GM12878 (cell line): ENCODE data around the gene BORCS8. TPM values are rescaled to one million over a fixed set of nuclear protein-coding genes. Genes with fewer than 3 reads are reported as not detected.

Experiments
- ATF7 ChIP-seq: fragments of 450-650 bp; IDR thresholded peaks from 2 replicates; pipeline ENCODE4 v1.6.1; 2016; ENCODE audit warnings: low read depth, mild to moderate bottlenecking
- CEBPB ChIP-seq, 2 experiments: fragments of 150-350 bp in 1 of 2; IDR thresholded peaks; 2 replicates each; pipeline ENCODE4 v1.6.1; 2012 to 2014; ENCODE audit warnings: low read depth in 2 of 2, low read length in 2 of 2, borderline replicate concordance in 1 of 2, inconsistent platforms in 1 of 2
- CHD2 ChIP-seq: IDR thresholded peaks from 2 replicates; pipeline ENCODE4 v1.6.1; 2011; ENCODE audit warnings: low read depth, low read length, improper control_type of control experiment, borderline replicate concordance
- EGR1 ChIP-seq, 2 experiments: IDR thresholded peaks; 1 replicate in 1 of 2; 2 replicates in 1 of 2; pipeline ENCODE4 v1.6.1; 2011 to 2012; ENCODE audit warnings: low read depth in 2 of 2, low read length in 2 of 2, borderline replicate concordance in 1 of 2, mild to moderate bottlenecking in 1 of 2, moderate library complexity in 1 of 2
- ESRRA ChIP-seq: IDR thresholded peaks from 2 replicates; pipeline ENCODE4 v1.6.1; 2012; ENCODE audit warnings: mild to moderate bottlenecking, low read length, improper control_type of control experiment
- IKZF1 ChIP-seq: fragments of 450-650 bp; conservative IDR thresholded peaks from 2 replicates; pipeline ENCODE4 v1.6.1; 2017; ENCODE audit warnings: antibody characterized with exemption, mild to moderate bottlenecking
- KDM1A ChIP-seq: fragments of 200-600 bp; sonication (generic); IDR thresholded peaks from 2 replicates; pipeline ENCODE4 v1.6.1; 2016; ENCODE audit warnings: borderline replicate concordance
- KLF5 ChIP-seq: fragments of 450-650 bp; IDR thresholded peaks from 2 replicates; pipeline ENCODE4 v1.6.1; 2014; ENCODE audit warnings: mild to moderate bottlenecking; ENCODE audit not compliant: partially characterized antibody
- LARP7 ChIP-seq: fragments of 450-650 bp; IDR thresholded peaks from 2 replicates; pipeline ENCODE4 v1.6.1; 2017; ENCODE audit warnings: mild to moderate bottlenecking
- RAD21 ChIP-seq: IDR thresholded peaks from 2 replicates; pipeline ENCODE4 v1.6.1; 2011; ENCODE audit warnings: mild to moderate bottlenecking, low read depth, low read length, moderate library complexity; ENCODE audit not compliant: insufficient read depth
- SP1 ChIP-seq: IDR thresholded peaks from one replicate; pipeline ENCODE4 v1.6.1; 2011; ENCODE audit warnings: low read depth, low read length
- TAF1 ChIP-seq: IDR thresholded peaks from 2 replicates; pipeline ENCODE4 v1.6.1; 2011; ENCODE audit warnings: mild to moderate bottlenecking, low read depth, low read length, borderline replicate concordance
- polyA plus RNA-seq, 11 experiments: library from polyadenylated mRNA; depleted of rRNA in 4 of 11; unstranded in 6 of 11; stranded (reverse) in 5 of 11; fragments of >200 nt; fragmentation: Nextera tagmentation in 4 of 11; fragmentation: Illumina TruSeq in 1 of 11; extraction: Ambion mirVana in 4 of 11; extraction: Trizol in 1 of 11; gene quantifications; 1 replicate in 1 of 11; 2 replicates in 10 of 11; pipeline versions ENCODE4 v1.2.1 to v1.2.3, GENCODE V29; 2011 to 2016; ENCODE audit warnings: inconsistent platforms in 2 of 11, missing spikeins in 2 of 11, low read depth in 1 of 11
- total RNA-seq, 4 experiments: library from RNA; depleted of rRNA in 3 of 4; stranded (reverse); fragments of >200 nt in 3 of 4; fragmentation: Illumina TruSeq in 1 of 4; extraction: Trizol in 1 of 4; gene quantifications; 2 replicates each; pipeline versions ENCODE4 v1.2.1 to v1.2.3, GENCODE V29; 2013 to 2021
- TF ChIP-seq, protein P1 (sequence below): fragments of 450-650 bp; IDR thresholded peaks from 2 replicates; pipeline ENCODE4 v1.6.1; 2017; ENCODE audit warnings: mild to moderate bottlenecking, moderate library complexity
- TF ChIP-seq, protein P2 (sequence below): IDR thresholded peaks from 2 replicates; pipeline ENCODE4 v1.6.1; 2012; ENCODE audit warnings: improper control_type of control experiment, low read depth, low read length; ENCODE audit not compliant: insufficient replicate concordance
- TF ChIP-seq, protein P3 (sequence below): fragments of 450-650 bp; IDR thresholded peaks from 2 replicates; pipeline ENCODE4 v1.6.1; 2018; ENCODE audit warnings: mild to moderate bottlenecking, low read depth, moderate library complexity; ENCODE audit not compliant: partially characterized antibody
- TF ChIP-seq, protein P4 (sequence below): fragments of 450-650 bp; IDR thresholded peaks from 2 replicates; pipeline ENCODE4 v1.6.1; 2017; ENCODE audit warnings: borderline replicate concordance

The BORCS8 gene
- total and polyA plus RNA-seq, 10 of the 15 experiments (the other 5 are each of a cell fraction or from before 2014, with no cell fraction given) = 3.7 to 40.3 (median 23.4) TPM

DNA sequence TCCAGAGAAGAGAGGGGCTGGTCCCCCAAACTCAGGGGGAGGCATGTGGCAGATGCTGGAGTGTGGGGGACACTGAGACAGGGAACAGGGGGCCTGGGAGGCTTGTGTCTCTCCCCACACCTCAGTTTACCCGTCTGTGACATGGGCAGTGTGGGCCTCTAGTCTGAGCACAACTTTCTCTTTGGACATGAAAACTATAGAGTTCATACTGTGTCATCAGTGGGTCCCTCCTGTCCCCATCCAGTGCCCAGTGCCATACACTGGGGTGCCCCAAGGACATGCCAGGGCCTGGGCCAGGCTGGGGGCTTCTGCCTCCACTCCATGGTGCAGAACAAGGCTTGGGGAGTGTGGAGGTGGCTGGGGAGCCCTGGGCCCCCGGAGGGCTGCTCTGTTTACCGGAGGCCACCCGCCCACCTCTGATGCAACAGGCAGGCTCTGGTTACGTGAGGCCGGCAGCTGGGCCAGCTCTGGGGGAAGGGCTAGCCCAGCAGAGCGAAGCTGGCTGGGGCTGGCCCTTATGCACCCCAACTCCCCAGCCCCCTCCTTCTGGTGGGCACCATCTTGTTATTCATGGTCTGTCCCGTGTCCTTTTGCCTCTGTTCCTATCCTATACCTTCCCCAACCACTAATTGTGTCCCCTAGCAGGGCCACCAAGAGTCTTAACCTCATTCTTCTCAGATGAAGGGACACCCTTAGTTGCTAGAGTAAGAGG lies 20.0 kb downstream of the BORCS8 start (continued):
- TF ChIP-seq, protein P1, sequence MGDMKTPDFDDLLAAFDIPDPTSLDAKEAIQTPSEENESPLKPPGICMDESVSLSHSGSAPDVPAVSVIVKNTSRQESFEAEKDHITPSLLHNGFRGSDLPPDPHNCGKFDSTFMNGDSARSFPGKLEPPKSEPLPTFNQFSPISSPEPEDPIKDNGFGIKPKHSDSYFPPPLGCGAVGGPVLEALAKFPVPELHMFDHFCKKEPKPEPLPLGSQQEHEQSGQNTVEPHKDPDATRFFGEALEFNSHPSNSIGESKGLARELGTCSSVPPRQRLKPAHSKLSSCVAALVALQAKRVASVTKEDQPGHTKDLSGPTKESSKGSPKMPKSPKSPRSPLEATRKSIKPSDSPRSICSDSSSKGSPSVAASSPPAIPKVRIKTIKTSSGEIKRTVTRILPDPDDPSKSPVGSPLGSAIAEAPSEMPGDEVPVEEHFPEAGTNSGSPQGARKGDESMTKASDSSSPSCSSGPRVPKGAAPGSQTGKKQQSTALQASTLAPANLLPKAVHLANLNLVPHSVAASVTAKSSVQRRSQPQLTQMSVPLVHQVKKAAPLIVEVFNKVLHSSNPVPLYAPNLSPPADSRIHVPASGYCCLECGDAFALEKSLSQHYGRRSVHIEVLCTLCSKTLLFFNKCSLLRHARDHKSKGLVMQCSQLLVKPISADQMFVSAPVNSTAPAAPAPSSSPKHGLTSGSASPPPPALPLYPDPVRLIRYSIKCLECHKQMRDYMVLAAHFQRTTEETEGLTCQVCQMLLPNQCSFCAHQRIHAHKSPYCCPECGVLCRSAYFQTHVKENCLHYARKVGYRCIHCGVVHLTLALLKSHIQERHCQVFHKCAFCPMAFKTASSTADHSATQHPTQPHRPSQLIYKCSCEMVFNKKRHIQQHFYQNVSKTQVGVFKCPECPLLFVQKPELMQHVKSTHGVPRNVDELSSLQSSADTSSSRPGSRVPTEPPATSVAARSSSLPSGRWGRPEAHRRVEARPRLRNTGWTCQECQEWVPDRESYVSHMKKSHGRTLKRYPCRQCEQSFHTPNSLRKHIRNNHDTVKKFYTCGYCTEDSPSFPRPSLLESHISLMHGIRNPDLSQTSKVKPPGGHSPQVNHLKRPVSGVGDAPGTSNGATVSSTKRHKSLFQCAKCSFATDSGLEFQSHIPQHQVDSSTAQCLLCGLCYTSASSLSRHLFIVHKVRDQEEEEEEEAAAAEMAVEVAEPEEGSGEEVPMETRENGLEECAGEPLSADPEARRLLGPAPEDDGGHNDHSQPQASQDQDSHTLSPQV = no peak
- TF ChIP-seq SP1 (peak; percentile 56), KLF5 (no peak), ATF7 (no peak), CEBPB (IDR thresholded peaks at IDR 0.05; ENCODE audit: borderline replicate concordance in 1 of 2, low read depth in 2 of 2, low read length in 2 of 2) (no peak), TAF1 (no peak), EGR1 (IDR thresholded peaks at IDR 0.05; ENCODE audit: borderline replicate concordance in 1 of 2, low read depth in 2 of 2, low read length in 2 of 2) (peak in 1 of 2 experiments; percentile 68; a peak in 1 of 3 replicates), CHD2 (no peak), RAD21 (no peak), KDM1A (no peak), LARP7 (no peak), ESRRA (no peak), IKZF1 (no peak)
- TF ChIP-seq, protein P2, sequence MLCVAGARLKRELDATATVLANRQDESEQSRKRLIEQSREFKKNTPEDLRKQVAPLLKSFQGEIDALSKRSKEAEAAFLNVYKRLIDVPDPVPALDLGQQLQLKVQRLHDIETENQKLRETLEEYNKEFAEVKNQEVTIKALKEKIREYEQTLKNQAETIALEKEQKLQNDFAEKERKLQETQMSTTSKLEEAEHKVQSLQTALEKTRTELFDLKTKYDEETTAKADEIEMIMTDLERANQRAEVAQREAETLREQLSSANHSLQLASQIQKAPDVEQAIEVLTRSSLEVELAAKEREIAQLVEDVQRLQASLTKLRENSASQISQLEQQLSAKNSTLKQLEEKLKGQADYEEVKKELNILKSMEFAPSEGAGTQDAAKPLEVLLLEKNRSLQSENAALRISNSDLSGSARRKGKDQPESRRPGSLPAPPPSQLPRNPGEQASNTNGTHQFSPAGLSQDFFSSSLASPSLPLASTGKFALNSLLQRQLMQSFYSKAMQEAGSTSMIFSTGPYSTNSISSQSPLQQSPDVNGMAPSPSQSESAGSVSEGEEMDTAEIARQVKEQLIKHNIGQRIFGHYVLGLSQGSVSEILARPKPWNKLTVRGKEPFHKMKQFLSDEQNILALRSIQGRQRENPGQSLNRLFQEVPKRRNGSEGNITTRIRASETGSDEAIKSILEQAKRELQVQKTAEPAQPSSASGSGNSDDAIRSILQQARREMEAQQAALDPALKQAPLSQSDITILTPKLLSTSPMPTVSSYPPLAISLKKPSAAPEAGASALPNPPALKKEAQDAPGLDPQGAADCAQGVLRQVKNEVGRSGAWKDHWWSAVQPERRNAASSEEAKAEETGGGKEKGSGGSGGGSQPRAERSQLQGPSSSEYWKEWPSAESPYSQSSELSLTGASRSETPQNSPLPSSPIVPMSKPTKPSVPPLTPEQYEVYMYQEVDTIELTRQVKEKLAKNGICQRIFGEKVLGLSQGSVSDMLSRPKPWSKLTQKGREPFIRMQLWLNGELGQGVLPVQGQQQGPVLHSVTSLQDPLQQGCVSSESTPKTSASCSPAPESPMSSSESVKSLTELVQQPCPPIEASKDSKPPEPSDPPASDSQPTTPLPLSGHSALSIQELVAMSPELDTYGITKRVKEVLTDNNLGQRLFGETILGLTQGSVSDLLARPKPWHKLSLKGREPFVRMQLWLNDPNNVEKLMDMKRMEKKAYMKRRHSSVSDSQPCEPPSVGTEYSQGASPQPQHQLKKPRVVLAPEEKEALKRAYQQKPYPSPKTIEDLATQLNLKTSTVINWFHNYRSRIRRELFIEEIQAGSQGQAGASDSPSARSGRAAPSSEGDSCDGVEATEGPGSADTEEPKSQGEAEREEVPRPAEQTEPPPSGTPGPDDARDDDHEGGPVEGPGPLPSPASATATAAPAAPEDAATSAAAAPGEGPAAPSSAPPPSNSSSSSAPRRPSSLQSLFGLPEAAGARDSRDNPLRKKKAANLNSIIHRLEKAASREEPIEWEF = no peak
- TF ChIP-seq, protein P3, sequence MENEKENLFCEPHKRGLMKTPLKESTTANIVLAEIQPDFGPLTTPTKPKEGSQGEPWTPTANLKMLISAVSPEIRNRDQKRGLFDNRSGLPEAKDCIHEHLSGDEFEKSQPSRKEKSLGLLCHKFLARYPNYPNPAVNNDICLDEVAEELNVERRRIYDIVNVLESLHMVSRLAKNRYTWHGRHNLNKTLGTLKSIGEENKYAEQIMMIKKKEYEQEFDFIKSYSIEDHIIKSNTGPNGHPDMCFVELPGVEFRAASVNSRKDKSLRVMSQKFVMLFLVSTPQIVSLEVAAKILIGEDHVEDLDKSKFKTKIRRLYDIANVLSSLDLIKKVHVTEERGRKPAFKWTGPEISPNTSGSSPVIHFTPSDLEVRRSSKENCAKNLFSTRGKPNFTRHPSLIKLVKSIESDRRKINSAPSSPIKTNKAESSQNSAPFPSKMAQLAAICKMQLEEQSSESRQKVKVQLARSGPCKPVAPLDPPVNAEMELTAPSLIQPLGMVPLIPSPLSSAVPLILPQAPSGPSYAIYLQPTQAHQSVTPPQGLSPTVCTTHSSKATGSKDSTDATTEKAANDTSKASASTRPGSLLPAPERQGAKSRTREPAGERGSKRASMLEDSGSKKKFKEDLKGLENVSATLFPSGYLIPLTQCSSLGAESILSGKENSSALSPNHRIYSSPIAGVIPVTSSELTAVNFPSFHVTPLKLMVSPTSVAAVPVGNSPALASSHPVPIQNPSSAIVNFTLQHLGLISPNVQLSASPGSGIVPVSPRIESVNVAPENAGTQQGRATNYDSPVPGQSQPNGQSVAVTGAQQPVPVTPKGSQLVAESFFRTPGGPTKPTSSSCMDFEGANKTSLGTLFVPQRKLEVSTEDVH = no peak
- TF ChIP-seq, protein P4, sequence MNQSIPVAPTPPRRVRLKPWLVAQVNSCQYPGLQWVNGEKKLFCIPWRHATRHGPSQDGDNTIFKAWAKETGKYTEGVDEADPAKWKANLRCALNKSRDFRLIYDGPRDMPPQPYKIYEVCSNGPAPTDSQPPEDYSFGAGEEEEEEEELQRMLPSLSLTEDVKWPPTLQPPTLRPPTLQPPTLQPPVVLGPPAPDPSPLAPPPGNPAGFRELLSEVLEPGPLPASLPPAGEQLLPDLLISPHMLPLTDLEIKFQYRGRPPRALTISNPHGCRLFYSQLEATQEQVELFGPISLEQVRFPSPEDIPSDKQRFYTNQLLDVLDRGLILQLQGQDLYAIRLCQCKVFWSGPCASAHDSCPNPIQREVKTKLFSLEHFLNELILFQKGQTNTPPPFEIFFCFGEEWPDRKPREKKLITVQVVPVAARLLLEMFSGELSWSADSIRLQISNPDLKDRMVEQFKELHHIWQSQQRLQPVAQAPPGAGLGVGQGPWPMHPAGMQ = no peak
